ENCODE data around the gene DYRK3.

DYRK3 gene

GRCh38 chr1:206661161-206661820, 26.0 kb downstream of the DYRK3 start:
- DNase-seq (ENCODE audit: low read depth, low spot score), result no peak

- DNase-seq (ENCODE audit: low read depth, low spot score), result no peak
Measured at GRCh38 chr1:206662396-206663092, 27.2 kb downstream of the DYRK3 start.

GRCh38 chr1:206663362-206663761, 28.0 kb downstream of the DYRK3 start:
- DNase-seq (ENCODE audit: low read depth, low spot score), result no peak

GRCh38 chr1:206663832-206664652, 28.7 kb downstream of the DYRK3 start:
- no peak for DNase-seq (ENCODE audit: low read depth, low spot score)

GRCh38 chr1:206664740-206665139, 29.4 kb downstream of the DYRK3 start:
- no peak for DNase-seq (ENCODE audit: low read depth, low spot score)

- DNase-seq (ENCODE audit: low read depth, low spot score), result no peak
Measured at GRCh38 chr1:206666031-206666561, 30.8 kb downstream of the DYRK3 start.

GRCh38 chr1:206666954-206667665, 31.8 kb downstream of the DYRK3 start:
- no peak for DNase-seq (ENCODE audit: low read depth, low spot score)

GRCh38 chr1:206668351-206668750, 33.0 kb downstream of the DYRK3 start:
- DNase-seq (ENCODE audit: low read depth, low spot score), result no peak

GRCh38 chr1:206668874-206669410, 33.6 kb downstream of the DYRK3 start:
- no peak for DNase-seq (ENCODE audit: low read depth, low spot score)

GRCh38 chr1:206672011-206672688, 36.8 kb downstream of the DYRK3 start:
- no peak for DNase-seq (ENCODE audit: low read depth, low spot score)

GRCh38 chr1:206672844-206673758, 37.8 kb downstream of the DYRK3 start:
- no peak for DNase-seq (ENCODE audit: low read depth, low spot score)

GRCh38 chr1:206674236-206674635, 38.9 kb downstream of the DYRK3 start:
- no peak for DNase-seq (ENCODE audit: low read depth, low spot score)

- peak; percentile 83 for DNase-seq (ENCODE audit: low read depth, low spot score)
Measured at GRCh38 chr1:206674745-206675175, 39.4 kb downstream of the DYRK3 start.

GRCh38 chr1:206676499-206676898, 41.2 kb downstream of the DYRK3 start:
- DNase-seq (ENCODE audit: low read depth, low spot score), result no peak

- no peak for DNase-seq (ENCODE audit: low read depth, low spot score)
Measured at GRCh38 chr1:206678490-206678889, 43.2 kb downstream of the DYRK3 start.

GRCh38 chr1:206679738-206680211, 44.4 kb downstream of the DYRK3 start:
- no peak for DNase-seq (ENCODE audit: low read depth, low spot score)

- no peak for DNase-seq (ENCODE audit: low read depth, low spot score)
Measured at GRCh38 chr1:206680279-206680678, 44.9 kb downstream of the DYRK3 start.

GRCh38 chr1:206681359-206681758, 46.0 kb downstream of the DYRK3 start:
- DNase-seq (ENCODE audit: low read depth, low spot score), result no peak

GRCh38 chr1:206682111-206682510, 46.8 kb downstream of the DYRK3 start:
- no peak for DNase-seq (ENCODE audit: low read depth, low spot score)
